ENCODE results near the gene GALNT12. TPM values are rescaled to one million over a fixed set of nuclear protein-coding genes. Genes with fewer than 3 reads are reported as not detected.

The GALNT12 gene
- total RNA-seq, 1 donor from 2014 or later: 28.6 TPM

GRCh38 chr9:98781588-98782383 is 25.7 kb upstream of the GALNT12 start:
- DNase-seq (ENCODE audit: low spot score): peak; percentile 81

- peak; percentile 7 for DNase-seq (ENCODE audit: low spot score)
These were observed 23.8 kb upstream of the GALNT12 start for GRCh38 chr9:98783518-98784226.

- peak; percentile 6 for DNase-seq (ENCODE audit: low spot score)
These were observed 22.4 kb upstream of the GALNT12 start for GRCh38 chr9:98784831-98785806.

GRCh38 chr9:98786750-98787510 is 20.5 kb upstream of the GALNT12 start:
- no peak for DNase-seq (ENCODE audit: low spot score)

- no peak for DNase-seq (ENCODE audit: low spot score)
These were observed 19.6 kb upstream of the GALNT12 start for GRCh38 chr9:98787766-98788335.

- DNase-seq (ENCODE audit: low spot score): no peak
These were observed 17.9 kb upstream of the GALNT12 start for GRCh38 chr9:98789483-98790133.

GRCh38 chr9:98790134-98790841 is 17.2 kb upstream of the GALNT12 start:
- no peak for DNase-seq (ENCODE audit: low spot score)

- DNase-seq (ENCODE audit: low spot score): peak; percentile 90
These were observed 16.4 kb upstream of the GALNT12 start for GRCh38 chr9:98790842-98791607.

- no peak for DNase-seq (ENCODE audit: low spot score)
These were observed 15.6 kb upstream of the GALNT12 start for GRCh38 chr9:98791608-98792490.

GRCh38 chr9:98793031-98793430 is 14.4 kb upstream of the GALNT12 start:
- no peak for DNase-seq (ENCODE audit: low spot score)

- no peak for DNase-seq (ENCODE audit: low spot score)
These were observed 12.7 kb upstream of the GALNT12 start for GRCh38 chr9:98794802-98795201.

- DNase-seq (ENCODE audit: low spot score): no peak
These were observed 12.0 kb upstream of the GALNT12 start for GRCh38 chr9:98795295-98795955.

- DNase-seq (ENCODE audit: low spot score): no peak
These were observed 11.5 kb upstream of the GALNT12 start for GRCh38 chr9:98795970-98796363.

GRCh38 chr9:98796364-98797101 is 10.9 kb upstream of the GALNT12 start, which contains the start of gene ANKS6:
TSS of gene ANKS6 (minus strand) at chr9:98796555. CDS start at chr9:98796491, 64 bp downstream.
- DNase-seq (ENCODE audit: low spot score): peak; percentile 80

GRCh38 chr9:98797491-98797890 is 10.0 kb upstream of the GALNT12 start:
- DNase-seq (ENCODE audit: low spot score): no peak

GRCh38 chr9:98798254-98798653 is 9.2 kb upstream of the GALNT12 start:
- no peak for DNase-seq (ENCODE audit: low spot score)

Measured in mucosa of gallbladder (tissue), 1 donor.